Esophagus (tissue), 2 donors: ENCODE measurements around the gene IFNLR1. TPM values are rescaled to one million over a fixed set of nuclear protein-coding genes. Genes with fewer than 3 reads are reported as not detected.

ENCODE experiments used
- H3K27ac ChIP-seq, 2 donors: one replicate each; pipeline ENCODE4 v1.5.1; 2013; ENCODE audit warnings: low read depth in 2 of 2, mild to moderate bottlenecking in 2 of 2, inconsistent platforms in 1 of 2, low read length in 1 of 2, moderate library complexity in 1 of 2
- H3K27me3 ChIP-seq, 2 donors: one replicate each; pipeline ENCODE4 v1.6.1; 2013; ENCODE audit warnings: low read length in 2 of 2, control low read depth in 1 of 2, mild to moderate bottlenecking in 1 of 2; ENCODE audit not compliant: insufficient read depth in 2 of 2, control insufficient read depth in 1 of 2
- H3K36me3 ChIP-seq, 2 donors: one replicate each; pipeline ENCODE4 v1.6.1; 2013; ENCODE audit warnings: low read length in 1 of 2; ENCODE audit not compliant: control insufficient read depth in 2 of 2, insufficient read depth in 2 of 2
- H3K4me1 ChIP-seq, 2 donors: one replicate each; pipeline ENCODE4 v1.6.1; 2013; ENCODE audit warnings: low read length in 1 of 2; ENCODE audit not compliant: control insufficient read depth in 2 of 2, insufficient read depth in 2 of 2
- H3K4me3 ChIP-seq, 2 donors: one replicate each; pipeline ENCODE4 v1.5.1; 2013; ENCODE audit warnings: low read length in 2 of 2, mild to moderate bottlenecking in 2 of 2, low read depth in 1 of 2, moderate library complexity in 1 of 2
- H3K9me3 ChIP-seq, 2 donors: one replicate each; pipeline ENCODE4 v1.6.1; 2013; ENCODE audit warnings: mild to moderate bottlenecking in 2 of 2, low read depth in 1 of 2, low read length in 1 of 2, moderate library complexity in 1 of 2; ENCODE audit not compliant: control insufficient read depth in 2 of 2, insufficient read depth in 1 of 2
- WGBS, 2 donors: extraction: QIAGEN DNeasy Blood & Tissue Kit; methylation state at CpG; one replicate each; pipeline ENCODE4 v1.1.7; 2013; 5-methylcytosine and 5-hydroxymethylcytosine counted together
- polyA plus RNA-seq, 2 donors: library from polyadenylated mRNA; stranded (reverse); fragments of 200-250 nt; gene quantifications; one replicate each; pipeline ENCODE4 v1.2.3, GENCODE V29; 2013
- donor health status: healthy with polysubstance abuse.
- donor health status: Bipolar disorder and iron deficiency.

Gene IFNLR1
- polyA plus RNA-seq, 2 donors: 2.2 to 2.9 TPM

DNA sequence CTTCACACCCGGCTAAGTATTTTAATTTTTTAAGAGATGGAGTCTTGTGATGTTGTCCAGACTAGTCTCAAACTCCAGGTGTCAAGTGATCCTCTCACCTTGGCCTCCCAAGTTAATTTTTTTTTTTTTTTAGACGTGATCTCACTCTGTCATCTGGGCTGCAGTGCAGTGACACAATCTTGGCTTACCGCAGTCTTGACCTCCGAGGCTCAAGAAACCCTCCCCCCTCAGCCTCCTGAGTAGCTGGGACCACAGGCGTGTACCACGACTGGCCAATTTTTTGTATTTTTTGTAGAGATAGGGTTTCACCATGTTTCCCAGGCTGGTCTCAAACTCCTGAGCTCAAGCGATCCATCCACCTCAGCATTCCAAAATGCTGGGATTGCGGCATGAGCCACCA, 11.7 kb upstream of the IFNLR1 start:
- Histone ChIP-seq H3K36me3 (no peaks in the 10 kb centered on the region), H3K27ac (no peak overlapping the region), H3K4me3 (no peak overlapping the region), H3K9me3 (no peaks in the 10 kb centered on the region), H3K4me1 (peaks cover 0 to 15% of the 10 kb centered on the region in 2 donors), H3K27me3 (no peaks in the 10 kb centered on the region)
- 59 to 66% methylated on average over 8 of the region's 8 CpGs for WGBS, 2 donors

DNA sequence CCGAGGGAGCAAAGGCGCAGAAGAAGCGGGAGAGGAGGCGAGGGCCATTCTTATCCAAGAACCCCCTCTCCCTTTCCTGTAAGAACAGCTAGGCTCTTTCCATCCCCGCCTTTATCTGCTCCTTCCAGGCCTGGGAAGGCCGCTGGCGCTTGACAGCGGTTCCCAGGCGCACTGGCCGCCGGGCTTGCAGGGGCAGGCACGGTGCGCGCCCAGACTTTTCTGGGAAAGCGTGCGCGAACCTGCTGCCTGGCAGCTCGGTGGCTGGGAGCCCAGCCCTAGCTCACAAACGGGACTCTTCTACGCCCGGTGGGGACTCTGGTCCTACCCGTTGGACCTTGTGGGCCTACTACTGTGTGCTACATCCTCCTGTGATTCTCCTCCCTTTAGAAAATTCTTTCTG, 8.8 kb upstream of the IFNLR1 start:
- 44 to 71% methylated on average over 22 of the region's 22 CpGs for WGBS, 2 donors
- Histone ChIP-seq H3K4me3 (no peak overlapping the region), H3K36me3 (no peaks in the 10 kb centered on the region), H3K27ac (peak overlapping the region; percentile 71 to 85), H3K4me1 (peaks cover 0 to 2% of the 10 kb centered on the region in 2 donors), H3K27me3 (no peaks in the 10 kb centered on the region), H3K9me3 (no peaks in the 10 kb centered on the region)

DNA sequence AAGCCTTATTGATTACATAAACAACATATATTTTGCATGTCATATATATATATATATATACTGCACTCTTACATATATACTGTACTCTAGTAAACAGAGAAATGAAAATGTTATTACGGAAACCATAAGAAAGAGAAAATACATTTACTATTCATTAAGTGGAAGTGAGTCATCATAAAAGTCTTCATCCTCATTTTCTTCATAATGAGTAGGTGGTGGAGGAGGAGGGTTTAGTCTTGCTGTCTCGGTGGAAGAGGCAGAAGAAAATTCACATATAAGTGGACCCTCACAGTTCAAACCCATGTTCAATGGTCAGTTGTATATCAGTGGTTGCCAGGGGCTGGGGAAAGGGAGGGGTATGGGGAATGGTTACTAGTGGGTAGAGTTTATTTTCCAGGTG, 8.0 kb upstream of the IFNLR1 start:
- no peaks in the 10 kb centered on the region for H3K27me3 ChIP-seq
- H3K4me1 ChIP-seq: peaks cover 0 to 2% of the 10 kb centered on the region in 2 donors
- H3K4me3 ChIP-seq: no peak overlapping the region
- no peak overlapping the region for H3K27ac ChIP-seq
- 32 to 54% methylated on average over 2 of the region's 2 CpGs for WGBS, 2 donors
- H3K9me3 ChIP-seq: no peaks in the 10 kb centered on the region
- no peaks in the 10 kb centered on the region for H3K36me3 ChIP-seq

DNA sequence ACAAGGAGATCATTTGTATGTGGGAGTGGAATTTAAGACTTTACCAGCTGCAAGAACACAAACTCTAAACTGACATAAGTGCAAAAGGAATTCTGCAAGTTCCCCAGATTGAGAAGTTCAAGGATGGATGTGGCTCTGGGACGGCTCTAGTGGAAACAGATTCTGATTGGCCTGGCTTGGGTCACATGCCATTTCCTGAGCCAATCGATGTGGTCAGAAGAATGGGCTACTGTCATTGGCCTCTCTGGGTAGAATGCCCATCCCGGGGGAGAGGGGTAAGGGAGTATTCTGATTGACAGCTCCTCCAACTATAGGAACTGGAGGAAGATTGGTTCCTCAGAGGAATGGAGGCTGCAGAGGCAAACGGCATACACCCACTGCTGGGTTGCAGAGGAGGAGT, 6.0 kb upstream of the IFNLR1 start:
- Histone ChIP-seq H3K4me1 (no peaks in the 10 kb centered on the region), H3K36me3 (no peaks in the 10 kb centered on the region), H3K27ac (no peak overlapping the region), H3K4me3 (no peak overlapping the region), H3K9me3 (no peaks in the 10 kb centered on the region), H3K27me3 (no peaks in the 10 kb centered on the region)
- WGBS, 2 donors: 68 to 71% methylated on average over 4 of the region's 4 CpGs

DNA sequence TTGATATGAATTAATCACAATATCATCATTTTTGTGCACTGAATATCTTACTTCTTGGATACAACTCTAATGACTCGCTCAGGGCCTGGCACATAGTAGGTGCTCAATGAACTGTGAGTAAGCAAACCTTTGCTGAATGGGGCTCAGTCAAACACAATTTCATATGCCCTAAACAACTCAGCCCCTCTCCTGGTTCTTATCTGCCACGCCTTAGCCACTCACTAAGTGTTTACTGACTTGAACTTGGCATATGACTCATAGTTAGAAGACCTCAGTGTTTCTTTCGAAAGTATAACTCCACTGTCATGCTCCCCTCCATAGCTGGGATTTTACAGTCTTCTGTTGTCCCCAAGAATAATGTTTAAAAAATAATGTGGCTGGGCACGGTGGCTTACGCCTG, 4.8 kb upstream of the IFNLR1 start:
- WGBS, 2 donors: 62 to 63% methylated on average over 5 of the region's 5 CpGs
- no peak overlapping the region for H3K27ac ChIP-seq

DNA sequence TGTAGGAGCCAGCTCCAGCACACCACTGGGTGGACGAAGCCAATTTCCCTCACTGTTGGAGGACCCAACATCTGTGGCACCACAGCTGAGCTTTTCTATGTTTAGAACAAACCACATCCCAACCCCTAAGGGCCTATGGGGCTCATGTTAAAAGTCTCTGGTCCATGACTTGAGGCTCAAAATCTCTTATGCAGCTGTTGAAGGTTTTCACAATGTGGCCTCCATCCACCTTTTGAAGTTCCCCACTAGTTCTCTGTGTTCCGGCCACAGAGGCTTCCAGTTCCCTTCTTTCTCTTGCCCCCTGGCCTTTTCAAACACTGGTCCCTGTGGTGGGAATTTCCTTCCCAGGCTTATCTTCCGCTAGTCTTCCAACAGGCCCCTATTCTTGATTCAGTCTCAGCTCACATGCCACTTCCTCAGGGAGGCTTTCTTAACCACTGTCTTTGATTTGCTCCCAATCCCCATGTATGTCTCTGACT, 3.9 kb upstream of the IFNLR1 start:
- H3K4me1 ChIP-seq: peaks cover under 1% of the 10 kb centered on the region in 2 donors
- no peak overlapping the region for H3K27ac ChIP-seq
- no peaks in the 10 kb centered on the region for H3K9me3 ChIP-seq
- H3K4me3 ChIP-seq: no peak overlapping the region
- H3K36me3 ChIP-seq: no peaks in the 10 kb centered on the region
- WGBS, 2 donors: 86 to 93% methylated on average over 3 of the region's 3 CpGs
- H3K27me3 ChIP-seq: no peaks in the 10 kb centered on the region

More for the DNA sequence above, 4.8 kb upstream of the IFNLR1 start:
- H3K36me3 ChIP-seq: no peaks in the 10 kb centered on the region
- no peaks in the 10 kb centered on the region for H3K4me1 ChIP-seq
- no peak overlapping the region for H3K4me3 ChIP-seq
- no peaks in the 10 kb centered on the region for H3K27me3 ChIP-seq
- no peaks in the 10 kb centered on the region for H3K9me3 ChIP-seq

DNA sequence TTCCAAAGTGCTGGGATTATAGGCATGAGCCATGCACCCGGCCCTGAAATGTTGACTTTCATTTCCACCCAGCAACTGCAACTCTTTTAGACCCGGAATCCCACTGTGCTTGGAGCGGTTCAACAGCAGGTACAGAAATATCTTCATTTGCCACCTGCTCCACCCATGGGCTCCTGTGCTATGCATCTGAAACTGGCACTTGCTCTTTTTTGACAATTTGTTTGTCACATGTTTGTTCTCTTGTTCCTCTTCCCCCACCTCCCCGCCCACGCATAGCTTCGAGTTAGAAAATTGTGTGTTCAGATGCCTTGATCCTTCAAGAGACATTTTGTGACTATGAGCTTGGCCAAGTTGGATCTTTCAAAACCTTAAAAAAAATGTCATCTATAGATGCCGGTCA, 2.4 kb upstream of the IFNLR1 start:
- Histone ChIP-seq H3K4me1 (peaks cover 2 to 3% of the 10 kb centered on the region in 2 donors), H3K4me3 (no peak overlapping the region), H3K9me3 (no peaks in the 10 kb centered on the region), H3K27ac (no peak overlapping the region), H3K36me3 (no peaks in the 10 kb centered on the region), H3K27me3 (no peaks in the 10 kb centered on the region)
- WGBS, 2 donors: 81 to 82% methylated on average over 7 of the region's 7 CpGs

DNA sequence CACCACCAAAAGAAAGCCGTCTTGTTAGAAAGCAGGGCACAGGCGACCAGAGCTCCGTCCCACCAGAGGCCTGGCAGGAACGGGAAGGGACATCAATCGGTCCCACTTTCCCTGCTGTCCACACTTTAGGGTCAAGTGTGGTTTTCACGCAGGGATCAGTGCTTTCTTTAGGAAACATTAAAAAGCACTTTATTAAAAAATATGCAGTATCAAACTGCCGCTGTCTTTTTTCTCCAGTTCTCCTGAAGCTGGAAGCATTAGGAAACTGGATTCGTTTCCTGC, 437 bp downstream of the IFNLR1 start:
- WGBS, 2 donors: 25 to 31% methylated on average over 8 of the region's 8 CpGs
- Histone ChIP-seq H3K27ac (peak overlapping the region; percentile 45 to 66), H3K4me3 (peak overlapping the region; percentile 55 to 67), H3K9me3 (no peaks in the 10 kb centered on the region), H3K36me3 (no peaks in the 10 kb centered on the region), H3K4me1 (peaks cover 2 to 3% of the 10 kb centered on the region in 2 donors), H3K27me3 (no peaks in the 10 kb centered on the region)

DNA sequence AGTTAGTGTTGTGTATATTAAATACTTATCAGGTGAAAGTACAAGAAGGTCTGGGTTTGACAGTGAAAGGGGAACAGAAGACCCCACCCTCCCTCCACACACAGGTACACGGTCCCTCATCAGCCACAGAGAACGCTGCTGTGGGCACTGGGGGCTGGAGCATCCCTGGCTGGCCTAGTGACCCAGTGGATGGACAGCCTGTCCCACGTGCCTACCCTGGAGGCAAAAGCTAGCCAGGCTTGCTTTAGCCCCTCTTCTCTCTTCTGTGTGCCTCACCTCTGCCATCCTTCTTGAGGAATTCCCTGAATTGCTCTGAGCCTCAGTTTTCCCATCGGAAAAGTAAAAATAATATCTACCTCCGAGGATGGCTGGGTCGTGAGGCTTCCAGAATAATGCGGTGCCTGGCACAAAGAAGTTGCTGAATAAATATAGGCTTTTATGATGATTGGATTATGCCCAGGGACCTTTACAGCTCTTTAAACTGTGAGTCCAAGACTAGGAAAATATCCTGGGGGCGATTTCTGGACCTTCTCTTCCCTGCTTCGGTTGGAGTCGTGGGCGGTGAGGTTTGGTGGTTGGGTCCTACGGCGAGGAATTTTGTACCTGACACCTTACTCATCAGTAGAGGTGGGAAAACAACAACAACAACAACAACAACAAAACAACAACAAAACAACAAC, 918 bp downstream of the IFNLR1 start:
- Histone ChIP-seq H3K36me3 (no peaks in the 10 kb centered on the region), H3K4me1 (peaks cover 2 to 7% of the 10 kb centered on the region in 2 donors), H3K27me3 (no peaks in the 10 kb centered on the region), H3K27ac (peak overlapping the region in 1 of 2 donors; percentile 56), H3K9me3 (no peaks in the 10 kb centered on the region), H3K4me3 (peak overlapping the region in 1 of 2 donors; percentile 67)
- 55 to 56% methylated on average over 13 of the region's 13 CpGs for WGBS, 2 donors

DNA sequence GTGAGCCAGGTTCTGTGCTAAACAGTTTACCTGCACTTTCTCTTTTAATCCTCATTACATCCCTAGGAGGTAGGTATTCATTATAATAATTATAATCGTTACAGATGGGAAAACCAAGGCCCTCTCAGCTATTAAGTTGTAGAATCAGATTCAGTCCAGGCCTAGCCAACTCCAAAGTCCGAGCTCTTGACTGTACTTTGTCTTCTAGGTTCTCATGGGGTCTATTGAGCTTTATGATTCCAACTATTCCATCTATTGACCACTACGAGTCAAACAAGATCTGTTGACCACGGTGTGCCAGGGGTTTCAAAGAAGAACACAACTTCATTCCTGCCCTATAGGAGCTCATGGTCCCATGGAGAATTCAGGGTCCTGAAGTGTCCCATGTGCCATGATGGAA, 2.0 kb downstream of the IFNLR1 start:
- H3K27me3 ChIP-seq: no peaks in the 10 kb centered on the region
- 69 to 72% methylated on average over 4 of the region's 4 CpGs for WGBS, 2 donors
- H3K36me3 ChIP-seq: no peaks in the 10 kb centered on the region
- no peak overlapping the region for H3K27ac ChIP-seq
- H3K9me3 ChIP-seq: no peaks in the 10 kb centered on the region
- no peak overlapping the region for H3K4me3 ChIP-seq
- H3K4me1 ChIP-seq: peaks cover 2 to 7% of the 10 kb centered on the region in 2 donors
